Activated T-cell treated with anti-CD3 and anti-CD28 coated beads for 1 hour (primary cell): ENCODE data around the gene AMIGO1.
A peak's percentile ranks its signal among the peaks of the same experiment; 100 is the strongest.

Experiments used
- DNase-seq: peaks from one replicate; pipeline ENCODE4 v3.0.0-alpha.2; 2020; ENCODE audit warnings: low read depth

The AMIGO1 gene, protein sequence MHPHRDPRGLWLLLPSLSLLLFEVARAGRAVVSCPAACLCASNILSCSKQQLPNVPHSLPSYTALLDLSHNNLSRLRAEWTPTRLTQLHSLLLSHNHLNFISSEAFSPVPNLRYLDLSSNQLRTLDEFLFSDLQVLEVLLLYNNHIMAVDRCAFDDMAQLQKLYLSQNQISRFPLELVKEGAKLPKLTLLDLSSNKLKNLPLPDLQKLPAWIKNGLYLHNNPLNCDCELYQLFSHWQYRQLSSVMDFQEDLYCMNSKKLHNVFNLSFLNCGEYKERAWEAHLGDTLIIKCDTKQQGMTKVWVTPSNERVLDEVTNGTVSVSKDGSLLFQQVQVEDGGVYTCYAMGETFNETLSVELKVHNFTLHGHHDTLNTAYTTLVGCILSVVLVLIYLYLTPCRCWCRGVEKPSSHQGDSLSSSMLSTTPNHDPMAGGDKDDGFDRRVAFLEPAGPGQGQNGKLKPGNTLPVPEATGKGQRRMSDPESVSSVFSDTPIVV

GRCh38 chr1:109509176-109510134 is at the start of gene AMIGO1:
Gene AMIGO1 (minus strand): TSS chr1:109509727. CDS start chr1:109508912, 815 bp downstream.
- DNase-seq: peak; percentile 53

- no peak for DNase-seq
These were observed 48.0 kb upstream of the AMIGO1 start for GRCh38 chr1:109557520-109557919.

- DNase-seq: no peak
These were observed 47.0 kb upstream of the AMIGO1 start for GRCh38 chr1:109556563-109556962.

DNA sequence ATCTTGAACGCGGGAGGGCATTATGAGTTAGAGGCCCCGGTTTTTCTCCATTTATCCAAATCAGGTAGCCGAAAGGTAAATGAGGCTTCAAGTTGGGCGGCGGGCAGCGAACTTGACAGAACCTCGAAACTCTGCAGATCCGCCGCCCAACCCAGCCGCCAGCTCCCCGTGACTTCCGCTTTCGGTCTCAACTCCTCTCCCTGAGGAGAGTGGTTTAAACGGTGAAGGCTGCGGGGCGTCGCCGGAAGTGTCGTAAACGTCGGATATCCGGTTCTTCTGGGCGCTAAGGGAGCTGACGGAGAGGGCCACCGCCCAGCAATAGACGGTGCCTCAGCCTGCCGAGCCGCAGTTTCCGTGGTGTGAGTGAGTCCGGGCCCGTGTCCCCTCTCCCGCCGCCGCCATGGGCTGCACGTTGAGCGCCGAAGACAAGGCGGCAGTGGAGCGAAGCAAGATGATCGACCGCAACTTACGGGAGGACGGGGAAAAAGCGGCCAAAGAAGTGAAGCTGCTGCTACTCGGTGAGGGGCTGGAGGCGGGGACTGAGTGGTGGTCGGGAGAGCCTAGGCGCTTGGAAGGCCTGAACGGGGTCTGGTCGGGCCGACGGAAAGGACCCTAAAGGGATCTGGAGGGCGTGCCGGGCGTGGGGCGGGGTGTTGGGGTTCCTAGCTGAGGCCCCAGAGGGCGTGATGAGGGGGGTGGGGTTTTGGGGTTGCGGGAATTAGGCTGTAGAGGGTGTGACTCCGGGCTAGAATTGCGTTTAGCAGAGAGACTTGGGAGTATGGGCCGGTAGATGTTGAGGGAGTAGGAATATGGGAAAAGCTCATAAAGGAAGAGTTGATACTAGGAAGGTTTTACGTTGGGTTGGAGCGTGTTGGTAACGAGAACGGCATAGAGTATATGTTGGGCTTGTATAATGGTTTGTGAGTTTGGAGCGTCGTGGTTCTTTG is 39.1 kb upstream of the AMIGO1 start, which contains the start of gene GNAI3:
TSS of gene GNAI3 (plus strand) at position 295 of the 947 bp plus-strand sequence. CDS start at position 401, 106 bp downstream.
- DNase-seq: peak; percentile 88

GRCh38 chr1:109547463-109548320 is 38.2 kb upstream of the AMIGO1 start:
- DNase-seq: no peak

DNA sequence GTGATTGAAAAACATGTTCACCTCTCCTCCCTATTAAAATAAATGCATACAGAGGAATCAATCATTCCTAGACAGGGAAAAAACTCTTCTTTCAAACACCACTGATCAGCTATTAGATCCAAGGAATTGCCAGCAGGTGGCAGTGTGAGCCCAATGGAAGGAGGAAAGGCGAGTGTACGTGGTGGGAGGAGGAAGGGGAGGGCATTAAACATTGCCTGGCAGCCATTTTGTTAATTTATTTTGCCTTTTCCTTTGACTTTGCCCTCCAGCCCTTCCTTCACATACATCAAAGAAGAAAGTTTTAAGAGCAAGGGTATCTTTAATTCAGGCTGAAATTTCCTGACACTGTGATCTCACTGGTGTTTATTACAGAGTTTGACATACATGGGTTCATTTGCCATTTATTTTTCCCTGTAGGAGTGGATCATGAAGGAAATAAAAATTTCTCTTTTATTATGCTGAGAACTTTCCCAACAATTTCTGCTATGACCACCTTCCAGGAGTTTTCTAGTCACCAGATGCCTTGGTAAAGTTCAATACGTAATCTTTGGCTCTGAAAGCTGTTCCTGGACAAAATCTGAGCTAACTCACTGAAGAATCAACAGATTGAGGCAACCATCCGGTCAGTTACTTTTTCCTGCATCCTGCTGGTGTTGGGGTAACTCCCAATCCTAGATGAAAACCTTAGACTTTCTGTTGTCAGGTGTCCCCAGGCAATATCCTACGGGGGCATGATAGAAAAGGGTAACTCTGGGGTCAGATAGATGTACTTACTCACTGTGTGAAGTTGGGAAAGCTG is 37.0 kb upstream of the AMIGO1 start:
- DNase-seq: peak; percentile 89

DNA sequence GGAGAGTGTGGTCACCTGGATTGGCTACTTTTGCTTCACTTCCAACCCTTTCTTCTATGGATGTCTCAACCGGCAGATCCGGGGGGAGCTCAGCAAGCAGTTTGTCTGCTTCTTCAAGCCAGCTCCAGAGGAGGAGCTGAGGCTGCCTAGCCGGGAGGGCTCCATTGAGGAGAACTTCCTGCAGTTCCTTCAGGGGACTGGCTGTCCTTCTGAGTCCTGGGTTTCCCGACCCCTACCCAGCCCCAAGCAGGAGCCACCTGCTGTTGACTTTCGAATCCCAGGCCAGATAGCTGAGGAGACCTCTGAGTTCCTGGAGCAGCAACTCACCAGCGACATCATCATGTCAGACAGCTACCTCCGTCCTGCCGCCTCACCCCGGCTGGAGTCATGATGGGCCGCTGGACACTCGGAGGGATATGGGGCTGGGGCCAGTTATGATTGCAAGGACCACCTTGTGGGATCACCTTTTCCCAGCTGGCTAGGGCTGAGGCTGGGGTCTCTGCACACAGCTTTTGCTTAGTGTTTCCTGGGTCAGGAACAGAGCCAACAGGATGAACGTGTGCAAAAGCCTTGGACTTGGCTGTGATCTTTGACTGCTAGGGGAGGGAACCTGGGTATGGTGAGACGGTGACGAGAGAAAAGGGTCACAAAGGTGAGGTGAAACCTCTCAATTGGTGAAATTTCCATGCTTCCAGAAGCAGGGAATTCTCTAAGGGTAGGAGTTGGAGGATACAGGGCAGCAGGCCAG is 34.6 kb upstream of the AMIGO1 start:
- no peak for DNase-seq

DNA sequence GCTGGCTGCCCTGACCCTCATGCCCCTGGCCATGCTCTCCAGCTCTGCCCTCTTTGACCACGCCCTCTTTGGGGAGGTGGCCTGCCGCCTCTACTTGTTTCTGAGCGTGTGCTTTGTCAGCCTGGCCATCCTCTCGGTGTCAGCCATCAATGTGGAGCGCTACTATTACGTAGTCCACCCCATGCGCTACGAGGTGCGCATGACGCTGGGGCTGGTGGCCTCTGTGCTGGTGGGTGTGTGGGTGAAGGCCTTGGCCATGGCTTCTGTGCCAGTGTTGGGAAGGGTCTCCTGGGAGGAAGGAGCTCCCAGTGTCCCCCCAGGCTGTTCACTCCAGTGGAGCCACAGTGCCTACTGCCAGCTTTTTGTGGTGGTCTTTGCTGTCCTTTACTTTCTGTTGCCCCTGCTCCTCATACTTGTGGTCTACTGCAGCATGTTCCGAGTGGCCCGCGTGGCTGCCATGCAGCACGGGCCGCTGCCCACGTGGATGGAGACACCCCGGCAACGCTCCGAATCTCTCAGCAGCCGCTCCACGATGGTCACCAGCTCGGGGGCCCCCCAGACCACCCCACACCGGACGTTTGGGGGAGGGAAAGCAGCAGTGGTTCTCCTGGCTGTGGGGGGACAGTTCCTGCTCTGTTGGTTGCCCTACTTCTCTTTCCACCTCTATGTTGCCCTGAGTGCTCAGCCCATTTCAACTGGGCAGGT is 33.9 kb upstream of the AMIGO1 start:
- no peak for DNase-seq

DNA sequence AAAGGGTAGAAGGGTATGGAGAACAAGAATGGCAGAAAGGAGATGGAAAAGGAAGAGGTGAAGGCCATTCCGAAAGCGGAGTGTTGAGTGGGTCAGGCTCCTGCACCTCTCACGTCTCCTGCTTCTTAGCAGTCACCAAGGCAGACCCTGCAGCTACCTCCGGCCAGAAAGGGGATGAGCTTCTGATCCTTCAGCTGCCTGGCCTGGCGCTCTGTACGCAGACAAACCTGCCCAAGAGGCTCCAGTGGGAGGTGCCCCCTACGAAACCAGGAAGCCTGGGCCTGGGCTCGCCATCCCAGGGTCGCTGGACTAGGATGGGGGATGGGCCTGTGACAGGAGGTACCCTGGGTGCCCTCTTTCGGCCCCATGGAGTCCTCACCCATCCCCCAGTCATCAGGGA is 33.1 kb upstream of the AMIGO1 start:
- no peak for DNase-seq

GRCh38 chr1:109541102-109541501 is 31.6 kb upstream of the AMIGO1 start:
- DNase-seq: no peak

DNA sequence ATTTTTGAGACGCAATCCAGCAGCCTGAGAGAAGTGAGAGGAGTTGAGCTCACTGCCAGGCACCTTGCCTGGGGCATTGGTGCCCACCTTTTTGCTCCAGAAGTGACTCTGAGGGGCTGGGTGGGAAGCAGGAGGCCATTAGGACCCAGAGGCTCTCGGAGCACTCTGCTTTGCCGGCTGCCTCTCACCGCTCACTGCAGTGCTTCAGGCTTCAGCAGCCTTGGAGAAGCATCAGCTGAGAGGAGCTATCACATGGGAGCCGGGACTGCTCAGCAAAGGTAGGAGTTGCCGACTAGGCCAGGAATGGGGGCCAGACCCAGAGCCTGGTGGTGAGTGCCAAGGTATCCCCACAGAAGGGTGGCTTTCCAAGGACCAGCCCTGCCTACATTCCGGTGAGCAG is 30.1 kb upstream of the AMIGO1 start, which contains the start of gene GPR61:
TSS of gene GPR61 (plus strand) at position 197 of the 400 bp plus-strand sequence. CDS start 3,151 bp downstream, outside the sequence.
- no peak for DNase-seq

DNA sequence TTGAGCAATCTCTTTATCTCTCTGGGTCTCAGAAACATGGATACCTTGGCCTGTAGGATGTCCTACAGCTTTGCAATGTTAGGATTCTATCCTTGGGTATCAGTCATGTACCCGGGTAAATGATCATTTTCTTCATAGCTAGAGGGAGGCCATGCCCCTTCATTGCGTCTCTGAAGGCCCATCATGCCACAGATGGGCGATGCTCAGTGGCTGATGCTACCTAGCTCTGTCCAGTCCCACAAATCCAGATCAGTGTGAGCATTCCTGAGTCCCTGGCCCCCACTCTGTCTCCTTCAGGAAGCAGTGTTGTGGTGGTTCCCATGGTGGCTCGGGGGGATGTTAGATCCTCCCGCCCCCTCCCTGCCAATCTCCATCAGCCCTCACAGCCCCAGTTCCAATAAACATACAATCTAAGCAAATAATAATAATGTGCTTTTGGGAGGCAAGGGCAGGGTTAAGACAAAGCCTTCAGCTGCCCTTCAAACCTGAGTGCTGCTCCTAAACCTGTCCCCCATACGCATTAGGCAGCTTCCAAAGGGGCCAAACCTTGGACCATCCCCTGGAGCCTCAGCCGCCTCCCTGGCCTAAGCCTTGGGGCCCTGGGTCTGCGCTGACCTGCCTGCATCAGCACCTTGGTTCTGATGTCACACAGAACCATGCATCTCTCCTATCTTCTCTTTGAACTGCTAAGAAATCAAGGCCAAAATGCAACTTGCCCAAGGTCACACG is 29.5 kb upstream of the AMIGO1 start:
- DNase-seq: no peak

DNA sequence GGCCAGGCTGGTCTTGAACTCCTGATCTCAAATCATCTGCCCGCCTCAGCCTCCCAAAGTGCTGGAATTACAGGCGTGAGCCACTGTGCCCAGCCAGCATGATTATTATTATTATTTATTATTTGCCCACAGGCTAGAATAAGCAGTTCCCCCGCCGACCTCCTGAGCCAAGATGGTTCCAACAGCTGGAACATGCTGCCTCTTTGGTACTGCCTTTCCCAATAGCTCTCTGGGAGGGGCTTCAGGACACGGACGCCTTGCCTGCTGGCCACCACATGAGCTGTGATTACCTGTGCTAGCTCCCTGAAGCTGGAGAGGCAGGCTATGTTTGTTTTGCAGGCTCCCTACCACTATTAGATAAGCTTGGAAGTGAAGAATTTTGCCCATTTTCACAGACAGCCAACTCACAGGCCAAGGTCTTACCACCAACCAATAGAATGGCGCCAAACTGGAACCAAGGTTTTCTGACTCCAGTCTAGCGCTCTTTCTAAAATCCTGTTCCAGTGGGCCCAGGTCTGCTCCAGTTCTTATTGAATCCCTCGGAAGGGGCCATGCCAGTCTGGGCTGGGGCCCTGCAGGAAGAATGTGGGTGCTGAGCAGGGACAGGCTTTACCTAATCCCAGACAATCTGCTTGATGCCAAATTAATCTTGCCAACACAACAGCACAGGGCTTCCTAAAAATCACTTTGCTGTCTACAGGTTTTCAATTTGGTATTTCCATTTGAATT is 28.1 kb upstream of the AMIGO1 start:
- DNase-seq: no peak

- no peak for DNase-seq
These were observed 26.5 kb upstream of the AMIGO1 start for GRCh38 chr1:109535971-109536491.

- DNase-seq: no peak
These were observed 26.0 kb upstream of the AMIGO1 start for GRCh38 chr1:109535481-109535880.

- no peak for DNase-seq
These were observed 24.9 kb upstream of the AMIGO1 start for GRCh38 chr1:109534307-109534858.
